Body of pancreas (tissue), 4 donors: ENCODE measurements around the gene GAB1.

Experiments used
- CTCF ChIP-seq, 7 experiments: fragments of 450-650 bp in 4 of 7; fragments of 200-600 bp in 3 of 7; sonication (generic) in 3 of 7; IDR thresholded peaks; one replicate each; pipeline ENCODE4 v1.5.1; 2016 to 2019; ENCODE audit warnings: antibody characterized with exemption in 7 of 7
- POLR2A ChIP-seq, 3 donors: fragments of 450-650 bp; IDR thresholded peaks; one replicate each; pipeline ENCODE4 v1.6.1; 2016; ENCODE audit warnings: antibody characterized with exemption in 3 of 3, mild to moderate bottlenecking in 2 of 3

GRCh38 chr4:143481361-143481760, 144.7 kb downstream of the GAB1 start:
- TF ChIP-seq CTCF (IDR thresholded peaks at IDR 0.05): no peak
- TF ChIP-seq POLR2A (IDR thresholded peaks at IDR 0.05): no peak
